ENCODE measurements around the gene GP1BB.

GP1BB gene

DNA sequence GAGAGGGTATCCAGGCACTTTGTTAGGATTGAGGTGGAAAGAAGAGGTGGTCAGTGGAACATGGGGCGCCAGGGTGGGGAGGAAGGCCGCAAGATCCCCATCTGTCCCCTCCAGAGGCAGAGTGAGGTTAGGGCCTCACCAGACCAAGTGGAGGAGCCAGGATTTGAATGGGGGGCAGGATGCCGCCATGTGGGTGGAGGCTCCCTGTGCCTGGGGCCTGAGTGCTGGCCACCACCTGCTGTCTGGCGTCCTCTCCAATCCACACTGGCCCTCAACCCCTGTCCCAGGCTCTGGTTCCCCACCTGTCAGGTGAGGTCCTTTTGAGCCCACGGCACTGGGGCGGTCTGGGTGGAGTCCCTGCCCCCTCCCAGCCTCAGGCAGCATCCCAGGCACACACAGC is 19.7 kb downstream of the GP1BB start:
- FAIRE-seq, result no peak

DNA sequence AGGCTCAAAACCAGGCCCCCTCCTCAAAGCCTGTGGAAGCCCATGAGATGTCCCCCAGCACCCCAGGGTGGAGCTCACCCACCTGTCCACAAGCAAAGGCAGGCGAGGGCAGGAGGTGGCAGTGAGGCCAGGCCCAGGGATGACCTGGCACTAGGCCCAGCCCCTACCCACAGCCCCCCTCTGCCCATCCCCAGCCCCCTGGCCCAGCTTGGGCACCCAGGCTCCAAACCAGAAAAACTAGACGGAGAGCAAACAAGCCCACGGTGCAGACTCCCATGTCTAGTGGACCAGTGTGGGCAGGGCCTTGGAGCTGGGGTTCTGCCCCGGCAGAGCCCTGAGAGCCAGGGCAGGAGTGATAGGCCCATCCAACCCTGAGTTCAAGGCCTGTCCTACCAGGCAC is 20.3 kb downstream of the GP1BB start:
- FAIRE-seq, result no peak

DNA sequence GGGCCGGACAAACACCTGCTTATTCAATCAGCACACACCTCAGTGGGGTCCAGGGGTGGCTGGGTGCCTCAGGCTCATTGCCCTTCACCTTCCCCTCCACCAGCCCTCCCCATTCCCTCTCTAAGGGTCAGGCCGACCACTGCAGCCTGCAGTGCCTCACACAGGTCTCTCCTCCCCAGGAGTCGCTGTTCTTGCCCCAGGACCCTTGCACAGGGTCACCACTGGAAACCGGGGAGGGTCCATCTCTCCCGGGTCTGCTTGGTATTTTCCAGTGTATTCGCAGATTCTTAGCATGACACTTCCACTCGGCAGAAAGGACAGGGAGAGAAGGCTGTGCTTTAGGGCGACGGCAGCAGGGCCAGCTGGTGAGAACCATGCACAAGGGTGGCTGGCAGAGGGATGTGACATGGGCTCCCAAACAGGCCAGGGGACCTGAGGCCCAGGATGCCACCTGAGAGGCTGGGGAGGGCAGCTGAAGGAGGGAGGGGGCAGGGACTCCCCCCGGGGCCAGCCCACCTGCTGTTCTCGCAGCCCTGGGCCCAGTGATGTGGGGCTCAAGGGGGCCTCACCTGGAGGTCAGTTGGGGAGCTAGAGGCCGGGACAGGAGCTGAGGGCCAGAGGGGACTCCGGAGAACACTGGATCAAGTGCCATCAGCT is 21.1 kb downstream of the GP1BB start:
- no peak for FAIRE-seq

DNA sequence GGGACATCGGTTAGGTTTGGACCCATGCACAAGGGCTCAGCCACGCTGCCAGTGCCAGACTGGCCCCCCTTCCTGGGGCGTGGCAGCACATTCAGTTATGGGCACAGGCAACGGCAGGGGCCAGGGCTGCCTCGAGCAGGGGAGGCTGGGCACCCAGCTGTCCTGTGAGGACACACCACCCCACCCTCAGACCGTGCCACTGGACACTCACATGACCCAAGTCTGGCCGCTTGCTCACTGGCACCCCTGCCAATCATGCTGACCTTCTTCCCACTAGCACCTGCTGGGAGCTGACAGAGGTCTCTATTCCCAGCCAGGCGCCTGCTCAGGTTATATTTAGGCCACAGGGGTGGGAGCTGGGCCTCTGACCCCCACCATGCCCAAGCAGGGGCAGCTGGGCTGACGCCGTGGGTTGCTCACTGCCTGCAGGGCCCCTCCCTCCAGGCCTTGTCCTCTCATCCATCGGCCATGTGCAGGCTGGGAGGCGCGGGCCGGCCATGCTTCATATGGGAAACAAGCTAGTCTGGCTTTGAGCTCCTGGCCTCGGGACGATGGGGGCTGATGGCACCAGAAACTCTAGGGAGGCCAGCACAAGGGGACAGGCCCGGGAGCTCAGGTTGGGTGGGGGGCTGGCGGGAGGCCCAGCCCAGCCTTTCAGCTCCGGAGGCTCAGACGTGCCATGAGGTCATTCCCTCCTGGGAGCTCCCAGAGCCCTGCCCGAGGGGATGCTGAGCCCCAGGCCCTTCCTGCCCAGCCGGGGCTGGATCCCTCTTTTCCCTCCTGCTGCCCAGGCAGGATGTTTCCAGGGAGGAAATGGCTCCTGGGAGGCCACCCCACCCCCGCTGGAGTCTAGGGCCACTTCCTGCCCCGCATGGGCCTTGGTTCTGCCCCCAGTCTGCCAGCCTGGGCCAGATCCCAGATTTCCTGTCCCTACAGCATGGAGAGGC is 22.1 kb downstream of the GP1BB start:
- no peak for FAIRE-seq

DNA sequence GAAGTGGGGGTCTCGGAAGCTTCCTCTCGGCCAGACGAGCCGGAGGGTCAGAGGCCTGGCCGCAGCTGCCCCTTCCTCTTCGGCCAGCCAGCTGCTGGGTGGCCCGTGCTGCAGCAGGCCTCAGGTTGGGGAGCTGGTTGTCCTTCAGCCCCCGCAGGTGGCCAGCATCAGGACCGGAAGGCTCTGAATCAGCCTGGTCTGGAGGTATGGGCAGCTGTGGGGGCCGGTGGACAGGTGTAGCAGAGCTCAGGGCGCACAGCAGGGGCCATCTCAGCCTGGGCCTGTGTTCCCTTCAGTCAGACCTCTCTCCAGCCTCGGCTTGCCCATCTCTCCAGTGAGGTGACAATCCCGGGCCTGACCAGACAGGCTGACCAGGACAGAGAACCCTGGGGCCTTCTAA is 23.4 kb downstream of the GP1BB start:
- FAIRE-seq, result no peak

DNA sequence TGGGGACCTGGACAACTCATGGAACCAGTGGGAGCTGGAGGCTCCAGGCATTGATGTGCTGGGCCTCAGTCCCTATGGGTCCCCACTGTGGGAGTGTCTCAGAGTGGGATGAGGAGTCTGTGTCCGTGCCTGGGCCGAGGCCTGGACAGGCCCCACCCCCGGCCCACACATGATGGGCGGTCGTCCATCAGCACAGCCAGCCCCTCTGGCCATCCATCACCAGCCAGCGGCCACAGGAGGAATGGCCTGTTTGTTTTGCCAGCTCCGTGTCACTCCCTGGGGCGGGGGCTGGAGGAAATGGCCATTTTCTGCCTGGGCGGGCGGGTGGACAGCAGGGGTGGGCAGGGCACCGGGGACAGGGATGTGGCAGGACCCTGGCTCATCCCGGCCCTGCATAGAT is 24.2 kb downstream of the GP1BB start:
- no peak for FAIRE-seq

DNA sequence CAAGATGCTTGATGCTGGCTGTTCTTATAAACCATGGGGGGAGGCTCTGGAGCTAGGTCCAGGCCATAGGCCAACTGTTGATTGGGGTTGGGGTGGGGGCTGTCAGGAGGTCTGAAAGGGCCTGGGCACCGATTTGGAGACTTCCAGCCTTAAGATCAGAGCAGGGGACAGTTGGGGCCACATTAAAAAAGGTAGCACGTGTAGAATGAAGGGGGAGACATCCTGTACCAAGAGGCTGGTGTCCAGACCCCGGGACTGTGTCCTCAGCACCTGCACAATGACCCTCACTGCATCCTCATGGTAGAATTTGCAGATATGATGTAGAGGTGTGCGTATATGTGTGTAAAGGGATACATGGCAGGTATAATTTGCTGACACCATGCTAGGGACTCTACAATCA is 24.8 kb downstream of the GP1BB start:
- no peak for FAIRE-seq

DNA sequence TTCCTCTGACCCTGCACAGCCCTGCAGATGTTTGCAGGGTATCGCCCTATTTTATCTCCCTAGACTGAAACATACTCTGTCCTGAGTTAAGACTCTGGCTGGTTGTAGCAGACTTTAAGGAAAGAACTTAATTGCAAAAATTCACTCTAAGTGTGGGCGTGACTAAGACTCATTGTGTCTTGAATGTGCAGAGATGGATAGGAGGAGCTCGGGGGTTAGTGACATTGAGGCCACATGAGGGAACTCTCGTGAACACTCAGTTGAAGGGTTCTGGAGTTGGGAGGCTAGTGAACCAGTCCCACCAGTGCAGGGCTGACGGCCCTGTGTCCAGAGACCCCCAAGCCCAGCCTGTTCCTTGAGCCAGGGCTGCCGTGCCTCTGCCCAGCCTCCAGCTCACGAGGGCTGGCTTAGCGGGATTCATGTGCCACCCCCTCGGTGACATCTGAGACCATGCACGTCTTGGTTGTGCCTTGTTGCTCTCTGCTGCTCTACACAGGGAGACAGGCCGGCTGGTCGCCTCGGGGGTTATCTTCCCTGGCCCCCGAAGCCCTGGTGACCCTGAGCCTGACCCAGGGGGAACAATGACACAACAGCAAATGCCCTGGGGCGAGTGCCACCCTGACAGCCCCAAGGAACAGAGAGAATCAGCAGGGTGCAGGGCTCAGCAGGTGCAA is 25.8 kb downstream of the GP1BB start:
- FAIRE-seq, result no peak

DNA sequence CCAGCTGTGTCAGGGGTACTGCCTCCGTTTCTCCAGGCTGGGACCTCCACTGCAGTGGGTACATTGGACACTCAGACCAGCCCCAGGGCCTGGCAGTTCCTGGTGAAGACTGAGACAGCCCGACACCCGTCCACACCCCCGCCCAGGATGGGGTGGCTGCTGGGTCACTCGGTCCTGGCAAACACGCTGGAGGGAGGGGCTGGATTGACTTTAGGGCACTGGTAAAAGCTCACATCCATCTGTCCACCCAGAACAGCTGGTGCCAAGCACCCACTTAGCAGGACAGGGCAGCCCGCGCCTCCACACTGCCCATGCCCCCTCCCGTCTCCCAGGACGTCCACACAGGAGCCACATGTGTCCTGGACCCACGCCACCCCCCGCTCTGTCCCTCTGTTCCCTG is 26.5 kb downstream of the GP1BB start:
- FAIRE-seq, result no peak

DNA sequence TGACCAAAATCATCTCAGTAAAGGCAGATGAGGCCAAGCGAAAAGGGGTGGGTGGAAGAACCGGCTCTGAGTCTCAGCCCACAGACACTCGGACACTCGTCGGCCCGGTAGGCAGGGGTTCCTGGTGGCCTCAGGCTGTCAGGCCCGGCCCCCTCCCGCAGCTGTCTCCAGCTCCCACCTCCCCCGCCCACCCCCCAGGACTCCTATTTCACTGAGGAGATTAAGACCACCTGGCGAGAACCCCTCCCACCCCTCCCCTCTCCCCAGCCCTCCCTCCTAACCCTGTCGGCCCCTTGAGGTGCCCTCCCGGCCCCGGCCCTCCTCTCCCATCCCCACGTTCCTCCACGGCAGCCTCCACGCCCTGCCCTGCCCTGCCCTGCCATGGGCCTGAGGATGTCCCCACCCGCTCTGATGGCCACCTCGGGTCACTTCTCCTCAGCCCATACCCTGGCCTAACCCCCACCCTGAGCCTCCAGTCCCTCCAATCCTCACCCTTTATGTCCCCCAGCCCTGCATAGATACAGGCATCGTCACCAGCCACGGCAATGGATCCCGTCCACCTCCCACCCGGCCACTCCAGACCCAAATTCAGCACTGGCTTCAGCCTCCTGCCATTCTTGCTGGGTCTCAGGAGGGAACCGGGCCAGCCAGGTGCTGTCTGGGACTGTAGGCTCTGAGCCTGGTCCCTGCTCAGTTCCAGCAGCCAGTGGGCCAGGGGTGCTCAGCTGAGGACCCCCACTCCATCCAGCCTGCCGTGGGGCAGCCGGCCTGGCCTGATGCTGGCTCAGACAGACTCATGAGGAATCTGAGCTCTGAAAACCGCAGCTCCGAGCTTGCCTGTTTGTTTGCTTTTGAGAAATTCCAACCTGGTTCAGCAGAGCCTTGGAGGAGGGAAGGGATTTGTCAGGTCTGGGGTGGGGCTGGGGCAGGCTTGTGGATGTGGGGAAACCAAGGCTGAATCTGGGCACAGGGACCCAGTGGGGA is 27.5 kb downstream of the GP1BB start:
- FAIRE-seq, result no peak

DNA sequence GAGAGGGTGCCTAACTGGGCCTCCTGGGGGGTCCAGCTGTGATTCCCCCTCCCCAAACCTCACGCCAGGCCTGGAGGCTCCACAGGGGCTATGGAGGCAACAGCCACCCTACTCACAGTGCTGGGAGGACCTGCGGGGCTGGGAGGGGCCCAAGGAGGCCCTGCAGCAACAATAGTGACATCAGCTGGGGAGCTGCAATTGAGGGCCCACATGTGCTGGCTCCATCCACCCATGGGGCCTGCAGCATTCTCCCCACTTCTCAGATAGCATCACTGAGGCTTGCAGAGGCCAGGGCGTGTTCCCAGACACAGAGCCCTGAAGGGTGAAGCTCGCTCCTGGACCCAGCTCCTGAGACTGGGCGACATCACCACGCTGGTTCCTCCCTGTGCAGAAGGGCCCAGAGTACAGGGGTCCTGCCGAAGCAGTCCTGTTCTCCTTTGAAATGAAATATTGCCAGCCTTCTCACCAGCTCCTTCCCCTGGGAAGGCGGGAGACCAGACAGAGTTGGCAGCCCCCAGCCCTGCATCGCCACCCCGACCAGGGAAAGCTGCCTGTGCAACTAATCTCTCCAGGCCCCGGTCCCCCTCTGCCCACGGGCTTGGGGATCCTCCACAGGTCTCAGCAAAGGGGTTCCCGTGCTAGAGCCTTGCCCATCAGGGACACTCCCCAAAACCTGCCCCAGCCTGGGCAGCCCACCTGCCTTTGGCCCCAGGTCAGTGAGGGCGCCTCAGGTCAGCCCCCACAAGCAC is 28.3 kb downstream of the GP1BB start:
- no peak for FAIRE-seq

DNA sequence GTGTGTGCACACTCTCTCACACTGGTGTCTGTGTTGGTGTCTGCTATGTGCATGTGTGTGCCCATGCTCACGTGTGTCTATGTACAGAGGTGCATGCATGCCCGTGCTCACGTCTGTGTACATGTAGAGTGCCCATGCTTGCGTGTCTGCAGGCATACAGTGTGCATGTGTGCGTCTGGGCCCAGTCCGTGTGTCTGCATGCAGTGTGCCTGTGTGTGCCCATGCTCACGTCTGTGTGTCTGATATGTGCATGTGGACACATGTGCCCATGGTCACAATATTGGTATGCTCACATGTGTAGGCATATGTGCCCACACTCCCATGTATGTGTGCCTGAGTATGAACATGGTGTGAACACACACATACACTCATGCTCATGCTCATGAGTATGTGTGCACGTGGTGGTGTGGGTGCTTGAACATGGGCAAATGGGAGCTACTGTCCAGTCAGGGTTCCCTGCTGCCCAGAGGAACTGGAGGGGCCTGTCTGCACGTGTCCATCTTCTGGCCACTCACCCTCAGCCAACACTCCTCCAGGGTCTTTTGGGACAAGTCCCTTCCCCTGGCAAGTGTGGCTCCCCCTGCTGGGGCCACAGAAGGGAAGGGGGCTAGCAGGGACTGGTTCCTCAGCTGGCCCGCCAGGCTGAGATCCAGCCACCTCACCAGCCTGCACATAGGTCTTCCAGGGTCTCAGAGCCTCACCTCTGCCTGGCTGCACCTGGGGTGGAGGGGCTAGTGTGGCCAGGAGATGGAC is 29.9 kb downstream of the GP1BB start:
- FAIRE-seq, result no peak

DNA sequence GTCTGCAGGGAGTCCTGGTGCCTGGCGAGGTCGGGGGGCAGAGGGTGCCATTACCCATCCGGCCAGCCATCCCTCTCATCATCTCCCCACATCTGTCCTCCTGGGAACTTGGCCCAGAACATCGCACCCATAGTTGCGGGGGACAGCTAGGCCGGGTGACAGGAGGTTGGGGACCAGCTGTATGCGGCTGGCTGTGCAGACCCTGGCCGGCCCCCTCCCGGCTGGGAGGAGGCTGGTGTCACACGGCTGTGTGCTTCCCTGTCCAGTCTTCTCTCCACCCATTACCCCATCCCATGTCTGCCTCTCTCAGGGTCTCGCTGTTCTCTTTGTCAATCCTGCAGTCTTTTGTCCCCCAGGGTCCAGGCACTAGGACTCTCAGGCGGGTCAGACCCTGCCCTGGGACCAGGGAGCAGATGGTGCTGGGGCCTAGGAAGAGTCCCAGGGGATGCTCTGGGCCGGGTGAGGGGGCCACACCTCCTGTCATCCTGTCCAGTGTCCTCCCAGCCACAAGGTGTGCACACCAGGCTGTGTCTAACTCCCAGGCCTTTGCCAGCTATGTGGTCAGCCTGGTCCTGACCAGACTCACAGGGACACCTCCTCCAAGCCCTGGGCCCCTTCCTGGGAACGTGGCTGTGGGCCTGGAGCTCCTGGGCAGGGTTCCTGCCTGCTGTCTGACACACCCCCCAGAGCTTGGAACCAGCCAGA is 30.8 kb downstream of the GP1BB start:
- no peak for FAIRE-seq

DNA sequence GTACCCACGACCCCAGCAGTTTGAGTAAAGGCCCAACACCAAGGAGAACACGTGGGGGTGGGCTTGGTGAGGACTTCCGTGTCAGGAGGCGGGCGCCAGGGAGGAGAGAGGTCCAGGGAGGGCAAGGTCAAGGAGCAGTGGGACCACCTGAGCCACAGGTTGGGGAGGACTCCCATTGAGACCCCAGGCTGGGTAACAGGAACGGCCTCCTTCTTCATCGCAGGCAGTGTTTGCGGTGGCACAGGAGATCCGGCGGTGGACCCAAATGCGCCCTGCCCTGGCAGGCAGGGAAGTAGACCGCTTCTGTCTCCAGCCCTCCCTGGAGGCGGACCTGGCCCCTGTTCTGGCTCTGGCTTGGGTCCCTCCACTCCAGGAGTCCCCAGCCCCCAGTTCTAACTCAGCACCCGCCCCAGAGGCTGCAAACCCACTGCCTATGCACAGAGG is 31.4 kb downstream of the GP1BB start:
- no peak for FAIRE-seq

DNA sequence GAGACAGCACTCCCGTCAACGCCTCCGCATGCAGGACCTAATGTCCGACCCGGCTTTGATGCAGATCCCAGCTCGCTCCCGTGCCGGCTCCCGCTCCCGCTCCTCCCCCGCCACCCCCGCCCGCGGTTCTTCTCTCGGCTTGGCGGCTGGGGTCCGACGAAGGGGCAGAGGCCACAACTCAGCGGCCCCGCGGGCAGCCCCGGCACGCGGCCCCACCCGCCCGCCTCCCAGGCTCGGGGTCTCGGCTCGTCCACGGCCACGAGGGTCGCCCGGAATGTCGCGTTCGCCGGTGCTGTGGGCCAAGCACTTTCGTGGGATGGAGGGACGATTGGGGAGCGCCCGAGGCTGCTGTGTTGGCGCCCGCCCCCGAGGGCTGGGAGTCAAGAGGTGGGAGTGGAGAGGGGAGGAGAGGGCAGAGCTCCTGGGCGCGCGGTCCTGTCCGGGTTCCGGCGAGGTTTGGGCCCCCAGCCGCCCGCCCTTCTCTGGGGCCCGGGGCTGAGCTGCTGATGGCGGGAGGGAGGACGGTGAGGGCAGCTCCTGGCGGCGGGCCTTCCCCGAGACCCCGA is 31.9 kb downstream of the GP1BB start:
- no peak for FAIRE-seq

DNA sequence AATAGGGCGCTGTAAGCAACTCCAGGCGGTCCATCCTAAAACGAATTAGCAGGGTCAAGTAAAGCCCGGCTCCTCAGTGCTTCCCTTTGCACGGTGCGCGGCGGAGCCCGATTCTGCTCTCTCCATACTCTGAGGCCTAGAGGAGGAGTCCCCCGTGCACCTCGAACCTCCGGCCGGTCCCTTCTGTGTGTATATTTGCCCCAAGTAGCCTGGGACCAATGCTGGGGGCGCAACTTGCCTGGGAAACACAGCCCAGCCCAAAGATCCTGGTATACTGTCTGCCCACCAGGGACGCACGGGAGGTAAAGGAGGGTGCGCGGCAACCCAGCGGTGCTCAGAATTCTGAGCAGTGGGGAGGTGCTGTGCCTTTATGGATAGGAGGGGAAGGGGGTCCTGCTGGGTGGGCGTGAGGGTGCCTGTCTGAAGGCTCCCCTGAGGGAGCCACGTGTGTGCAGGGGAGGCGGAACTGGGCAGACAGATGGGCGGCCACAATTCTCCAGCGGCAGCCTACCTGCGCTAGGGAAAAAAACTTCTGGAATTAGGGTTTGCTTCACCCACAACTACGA is 32.5 kb downstream of the GP1BB start:
- FAIRE-seq, result no peak

DNA sequence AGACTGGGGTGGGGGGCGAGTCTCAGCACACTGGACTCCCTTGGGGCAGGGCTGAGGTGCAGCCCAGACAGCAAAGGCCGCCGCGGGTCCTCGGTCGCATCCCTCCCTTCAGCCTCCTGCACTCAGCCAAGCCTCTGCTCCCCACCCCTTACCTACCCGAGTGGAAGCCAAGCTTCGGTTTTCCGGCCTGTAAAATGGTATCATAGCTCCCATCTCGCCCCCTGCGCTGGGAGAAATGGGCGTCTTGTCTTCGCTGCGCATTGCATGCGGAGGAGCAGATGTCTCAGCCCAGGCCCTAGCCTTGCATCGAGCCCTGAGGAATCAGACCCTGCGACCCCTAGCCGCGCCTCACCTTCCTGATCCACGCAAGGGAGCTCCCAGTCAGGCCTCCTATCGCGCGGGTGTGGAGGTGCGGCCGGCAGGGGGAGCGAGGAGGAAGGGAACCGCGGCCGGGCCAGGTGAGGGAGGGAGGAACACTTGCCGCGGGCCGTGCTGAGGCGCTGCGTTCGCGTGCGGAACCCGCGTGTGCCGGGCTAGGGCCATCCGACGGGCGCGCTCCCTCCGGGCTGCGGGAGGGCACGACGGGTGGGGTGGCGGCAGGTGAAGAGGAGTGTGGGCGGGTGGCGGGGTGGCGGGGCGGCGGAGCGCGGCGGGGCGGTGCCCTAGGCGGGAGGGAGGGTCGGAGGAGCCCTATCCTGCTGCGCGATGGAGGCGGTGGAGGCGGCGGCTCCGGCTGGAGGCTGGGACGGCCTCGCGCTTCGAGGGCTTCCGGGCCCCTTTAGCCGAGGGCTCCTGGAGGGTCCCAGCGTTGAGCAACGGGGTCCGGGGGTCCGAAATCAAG is 33.2 kb downstream of the GP1BB start:
- no peak for FAIRE-seq

DNA sequence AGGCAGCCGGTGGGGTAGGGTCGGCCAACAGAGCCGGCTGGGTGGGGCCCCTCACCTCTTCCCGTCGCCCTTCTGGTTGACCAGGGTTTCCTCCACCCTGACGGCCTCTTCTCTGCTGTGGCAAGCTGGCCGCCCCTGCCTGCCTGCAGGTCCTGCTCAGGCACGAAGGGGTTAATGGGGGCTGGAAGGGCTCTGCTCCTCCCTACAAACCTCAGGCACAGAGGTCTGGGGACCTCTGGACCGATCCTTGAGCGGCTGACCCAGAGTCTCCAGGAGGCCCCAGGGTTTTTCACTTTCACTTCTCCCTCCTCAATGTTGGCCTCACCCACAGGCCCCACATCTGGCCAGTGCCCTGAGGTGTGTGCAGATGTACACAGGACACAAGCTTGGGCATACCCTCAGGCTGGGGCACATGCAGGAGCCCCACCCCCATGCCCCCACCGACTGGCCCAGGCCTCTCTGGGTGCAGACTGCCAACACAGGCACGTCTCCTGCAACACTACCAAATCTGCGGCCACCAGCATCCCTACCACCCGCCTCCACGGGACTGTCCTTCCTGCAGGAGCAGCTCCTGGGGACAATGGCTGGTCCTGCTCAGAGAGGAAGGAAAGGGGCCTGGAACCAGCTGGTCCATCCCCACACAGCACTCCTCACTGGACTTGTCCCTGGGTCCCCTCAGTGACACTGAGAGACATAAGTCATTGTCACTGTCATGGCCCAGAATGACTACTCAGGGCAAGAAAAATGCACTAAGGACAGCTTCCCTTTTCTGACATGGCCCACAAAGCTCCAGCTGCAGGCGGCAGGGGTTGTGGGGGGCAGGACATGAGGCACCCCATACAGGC is 34.0 kb downstream of the GP1BB start:
- FAIRE-seq, result no peak

All from G401.6 (cell line).